ENCODE results near the gene CHI3L2. TPM values are rescaled to one million over a fixed set of nuclear protein-coding genes. Genes with fewer than 3 reads are reported as not detected.

The CHI3L2 gene
- polyA plus RNA-seq, 1 donor, result 2.4 TPM

DNA sequence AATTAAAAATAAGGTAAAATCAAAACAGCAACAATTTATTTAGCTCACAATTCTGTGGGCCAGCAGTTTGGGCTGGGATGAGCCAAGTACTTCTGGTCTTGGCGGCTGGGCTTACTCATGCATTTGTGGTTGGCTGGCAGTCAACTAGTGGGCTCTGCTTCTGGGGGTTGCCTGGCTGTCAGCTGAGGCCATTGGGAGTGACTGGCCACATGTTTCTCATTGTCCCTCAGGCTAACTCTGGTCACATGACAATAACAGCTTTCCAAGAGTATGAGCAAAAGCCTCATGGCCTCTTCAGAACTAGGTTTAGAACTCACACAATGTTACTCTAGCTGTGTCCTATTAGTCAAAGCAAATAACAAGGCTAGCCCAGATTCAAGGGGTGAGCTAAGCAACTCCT is 47.6 kb downstream of the CHI3L2 start:
- H3K27me3 ChIP-seq (ENCODE audit: control insufficient read depth, insufficient read depth, low read length), result peaks cover 22% of the 10 kb centered on the region
- peaks cover 4% of the 10 kb centered on the region for H3K9me3 ChIP-seq (ENCODE audit: control insufficient read depth, low read depth, low read length)
- no peak overlapping the region for H3K4me3 ChIP-seq (ENCODE audit: low read length)
- no peak overlapping the region for H3K27ac ChIP-seq (ENCODE audit: low read length)
- no peak for DNase-seq
- WGBS (ENCODE audit: insufficient coverage, low lambda C conversion rate), result no CpG with 5 or more reads among the region's 1 CpG
- no peaks in the 10 kb centered on the region for H3K4me1 ChIP-seq (ENCODE audit: control insufficient read depth, insufficient read depth, low read length)
- H3K36me3 ChIP-seq (ENCODE audit: control insufficient read depth, insufficient read depth, low read length), result no peaks in the 10 kb centered on the region

DNA sequence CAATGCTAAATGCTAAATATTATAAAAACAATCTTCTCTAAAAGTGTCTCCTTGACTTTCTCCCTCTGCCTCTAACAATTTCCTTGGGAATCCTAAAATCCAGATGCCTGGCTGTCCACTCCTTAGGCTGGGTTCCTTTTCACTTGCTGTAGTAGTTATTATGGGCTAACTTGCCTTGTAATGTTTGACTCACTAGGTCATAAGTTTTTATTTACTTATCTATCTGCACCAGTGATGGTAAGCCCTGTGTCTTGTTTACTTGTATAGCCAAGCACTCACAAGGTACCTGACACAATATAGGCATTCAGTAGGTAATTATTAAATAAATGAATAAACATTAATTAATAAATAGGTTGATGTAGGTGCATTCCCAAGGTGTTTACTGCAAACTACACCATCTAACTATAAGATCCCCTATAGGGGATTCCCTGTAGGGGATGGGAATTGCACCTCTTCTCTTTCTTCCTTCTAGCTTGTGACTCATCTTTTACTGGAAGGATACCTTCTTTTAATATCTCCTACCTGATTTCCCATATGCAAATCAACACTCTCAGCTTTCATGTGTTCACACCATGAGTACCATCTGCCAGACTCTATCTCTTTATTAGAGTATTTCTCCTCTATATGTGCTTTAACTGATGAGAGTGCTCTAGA is 48.4 kb downstream of the CHI3L2 start:
- H3K4me3 ChIP-seq (ENCODE audit: low read length), result no peak overlapping the region
- DNase-seq, result no peak
- H3K27me3 ChIP-seq (ENCODE audit: control insufficient read depth, insufficient read depth, low read length), result peaks cover 14% of the 10 kb centered on the region
- H3K36me3 ChIP-seq (ENCODE audit: control insufficient read depth, insufficient read depth, low read length), result no peaks in the 10 kb centered on the region
- no peak overlapping the region for H3K27ac ChIP-seq (ENCODE audit: low read length)
- no peaks in the 10 kb centered on the region for H3K9me3 ChIP-seq (ENCODE audit: control insufficient read depth, low read depth, low read length)
- no peaks in the 10 kb centered on the region for H3K4me1 ChIP-seq (ENCODE audit: control insufficient read depth, insufficient read depth, low read length)

DNA sequence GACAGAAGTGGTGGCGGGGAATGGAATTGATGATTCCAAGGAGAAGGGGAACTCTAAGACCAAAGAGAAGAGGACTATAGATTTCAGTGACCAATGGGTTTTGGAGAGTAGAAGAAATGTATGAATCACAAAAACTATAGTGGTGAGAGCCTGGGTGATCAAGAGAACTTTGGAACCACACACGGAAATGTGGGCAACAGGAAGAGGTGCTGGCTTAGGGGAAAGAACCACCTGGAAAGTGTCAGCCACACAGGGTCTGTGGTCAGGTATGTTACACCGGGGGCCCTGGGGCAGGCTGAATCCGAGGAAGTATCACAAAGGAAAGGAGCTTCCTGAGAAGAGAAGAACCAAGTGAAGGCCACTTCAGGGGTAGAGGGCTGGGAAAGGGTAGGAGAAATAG is 51.6 kb downstream of the CHI3L2 start:
- DNase-seq, result no peak
- H3K4me3 ChIP-seq (ENCODE audit: low read length), result no peak overlapping the region
- H3K27ac ChIP-seq (ENCODE audit: low read length), result no peak overlapping the region
- H3K4me1 ChIP-seq (ENCODE audit: control insufficient read depth, insufficient read depth, low read length), result no peaks in the 10 kb centered on the region
- no peaks in the 10 kb centered on the region for H3K9me3 ChIP-seq (ENCODE audit: control insufficient read depth, low read depth, low read length)
- no peaks in the 10 kb centered on the region for H3K27me3 ChIP-seq (ENCODE audit: control insufficient read depth, insufficient read depth, low read length)
- WGBS (ENCODE audit: insufficient coverage, low lambda C conversion rate), result no CpG with 5 or more reads among the region's 4 CpGs
- no peaks in the 10 kb centered on the region for H3K36me3 ChIP-seq (ENCODE audit: control insufficient read depth, insufficient read depth, low read length)

DNA sequence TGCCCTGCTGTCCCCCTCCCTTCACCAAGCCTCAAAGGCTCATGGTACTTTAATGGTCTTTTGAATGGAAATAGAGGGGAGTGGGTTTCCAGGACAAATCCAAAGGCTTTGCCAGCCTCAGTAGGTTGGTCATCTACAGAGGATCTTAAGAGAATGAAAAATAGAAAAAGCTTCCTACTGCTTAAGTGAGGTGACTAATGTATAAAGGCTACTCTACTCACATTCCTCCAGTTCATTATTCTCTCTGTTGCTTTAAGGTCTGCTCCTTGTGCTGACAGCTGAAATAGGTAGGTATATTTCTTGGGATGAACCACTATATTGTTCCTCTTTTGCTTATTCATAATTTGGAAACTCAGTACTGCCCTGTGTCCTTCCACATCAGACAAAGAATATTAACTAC is 52.8 kb downstream of the CHI3L2 start:
- no peak overlapping the region for H3K4me3 ChIP-seq (ENCODE audit: low read length)
- H3K27ac ChIP-seq (ENCODE audit: low read length), result no peak overlapping the region
- H3K27me3 ChIP-seq (ENCODE audit: control insufficient read depth, insufficient read depth, low read length), result no peaks in the 10 kb centered on the region
- H3K4me1 ChIP-seq (ENCODE audit: control insufficient read depth, insufficient read depth, low read length), result no peaks in the 10 kb centered on the region
- H3K9me3 ChIP-seq (ENCODE audit: control insufficient read depth, low read depth, low read length), result no peaks in the 10 kb centered on the region
- no peaks in the 10 kb centered on the region for H3K36me3 ChIP-seq (ENCODE audit: control insufficient read depth, insufficient read depth, low read length)
- DNase-seq, result no peak

DNA sequence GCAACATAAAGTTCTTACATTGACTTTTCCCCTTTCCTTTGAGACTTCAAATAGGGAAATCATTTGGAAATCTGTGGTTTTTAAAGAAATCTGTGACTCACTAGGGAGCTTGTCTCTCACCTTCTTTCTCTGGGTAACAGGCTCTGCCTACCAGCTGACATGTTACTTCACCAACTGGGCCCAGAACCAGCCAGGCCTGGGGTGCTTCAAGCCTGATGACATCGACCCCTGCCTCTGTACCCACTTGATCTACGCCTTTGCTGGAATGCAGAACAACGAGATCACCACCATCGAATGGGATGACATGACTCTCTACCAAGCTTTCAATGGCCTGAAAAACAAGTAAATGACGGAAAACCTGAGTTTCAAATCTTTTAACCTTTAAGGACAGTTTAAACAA is 53.9 kb downstream of the CHI3L2 start:
- Histone ChIP-seq H3K4me3 (ENCODE audit: low read length) (no peak overlapping the region), H3K27me3 (ENCODE audit: control insufficient read depth, insufficient read depth, low read length) (no peaks in the 10 kb centered on the region), H3K9me3 (ENCODE audit: control insufficient read depth, low read depth, low read length) (no peaks in the 10 kb centered on the region), H3K4me1 (ENCODE audit: control insufficient read depth, insufficient read depth, low read length) (no peaks in the 10 kb centered on the region), H3K27ac (ENCODE audit: low read length) (no peak overlapping the region), H3K36me3 (ENCODE audit: control insufficient read depth, insufficient read depth, low read length) (no peaks in the 10 kb centered on the region)
- no CpG with 5 or more reads among the region's 5 CpGs for WGBS (ENCODE audit: insufficient coverage, low lambda C conversion rate)
- no peak for DNase-seq

DNA sequence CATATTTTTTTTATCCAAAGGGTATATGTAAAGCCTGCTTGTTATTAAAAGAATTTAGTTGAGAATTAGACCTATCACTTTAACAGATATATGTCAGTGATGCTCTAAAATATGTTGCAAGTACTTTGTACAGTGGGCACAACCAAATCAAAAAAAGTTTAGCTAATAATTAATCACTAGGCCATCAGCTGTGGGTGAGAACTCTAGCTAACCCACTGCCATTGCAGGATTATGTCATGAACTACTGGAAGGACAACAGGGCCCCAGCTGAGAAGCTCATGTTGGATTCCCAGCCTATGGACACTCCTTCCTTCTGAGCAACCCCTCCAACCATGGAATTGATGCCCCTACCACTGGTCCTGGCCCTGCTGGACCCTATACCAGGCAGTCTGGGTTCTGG is 56.3 kb downstream of the CHI3L2 start:
- peak in 1 of 2 donors; percentile 4 for DNase-seq
- Histone ChIP-seq H3K36me3 (ENCODE audit: control insufficient read depth, insufficient read depth, low read length) (no peaks in the 10 kb centered on the region), H3K27me3 (ENCODE audit: control insufficient read depth, insufficient read depth, low read length) (peaks cover 3% of the 10 kb centered on the region), H3K27ac (ENCODE audit: low read length) (no peak overlapping the region), H3K4me3 (ENCODE audit: low read length) (no peak overlapping the region), H3K9me3 (ENCODE audit: control insufficient read depth, low read depth, low read length) (no peaks in the 10 kb centered on the region), H3K4me1 (ENCODE audit: control insufficient read depth, insufficient read depth, low read length) (no peaks in the 10 kb centered on the region)

DNA sequence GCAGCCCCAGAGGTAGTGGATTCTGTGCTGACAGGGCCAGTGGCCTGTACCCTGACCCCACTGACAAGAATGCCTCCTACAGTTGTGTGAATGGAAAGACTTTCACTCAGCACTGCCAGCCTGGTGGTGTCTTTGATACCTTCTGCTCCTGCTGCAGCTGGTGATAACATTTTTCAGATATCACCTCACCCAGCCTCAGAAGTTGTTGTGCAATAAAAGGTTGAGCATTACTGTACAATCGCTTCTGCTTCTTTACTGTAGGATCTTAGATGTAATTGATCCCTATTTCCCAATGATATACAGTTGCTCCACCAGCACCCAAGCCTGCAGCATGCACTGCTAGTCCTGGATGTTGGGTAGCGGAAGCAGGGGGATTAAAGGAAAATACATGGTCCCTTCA is 58.4 kb downstream of the CHI3L2 start:
- peaks cover 3% of the 10 kb centered on the region for H3K27me3 ChIP-seq (ENCODE audit: control insufficient read depth, insufficient read depth, low read length)
- H3K4me3 ChIP-seq (ENCODE audit: low read length), result no peak overlapping the region
- H3K27ac ChIP-seq (ENCODE audit: low read length), result no peak overlapping the region
- no peaks in the 10 kb centered on the region for H3K36me3 ChIP-seq (ENCODE audit: control insufficient read depth, insufficient read depth, low read length)
- peak; percentile 6 to 36 for DNase-seq
- no CpG with 5 or more reads among the region's 2 CpGs for WGBS (ENCODE audit: insufficient coverage, low lambda C conversion rate)
- H3K4me1 ChIP-seq (ENCODE audit: control insufficient read depth, insufficient read depth, low read length), result no peaks in the 10 kb centered on the region
- no peaks in the 10 kb centered on the region for H3K9me3 ChIP-seq (ENCODE audit: control insufficient read depth, low read depth, low read length)

DNA sequence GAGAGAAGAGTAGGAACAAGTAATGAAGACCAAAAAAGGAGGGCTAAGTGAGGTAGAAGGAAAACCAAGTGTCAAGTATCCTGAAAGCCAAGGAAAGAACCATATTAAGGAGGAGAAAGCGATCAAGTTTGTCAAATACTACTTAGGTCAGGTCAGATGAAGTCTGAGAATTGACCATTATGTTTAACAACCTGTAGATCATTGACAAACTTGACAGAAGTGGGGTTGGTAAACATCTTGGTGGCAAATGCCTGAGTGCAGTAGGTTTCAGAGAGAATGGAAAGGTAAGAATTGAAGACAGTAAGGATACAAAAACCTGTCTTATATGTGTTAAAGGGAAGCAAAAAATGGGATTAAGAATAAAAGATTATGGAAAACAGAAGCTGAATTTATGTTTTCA is 59.4 kb downstream of the CHI3L2 start:
- DNase-seq, result no peak
- no peaks in the 10 kb centered on the region for H3K4me1 ChIP-seq (ENCODE audit: control insufficient read depth, insufficient read depth, low read length)
- H3K9me3 ChIP-seq (ENCODE audit: control insufficient read depth, low read depth, low read length), result no peaks in the 10 kb centered on the region
- H3K36me3 ChIP-seq (ENCODE audit: control insufficient read depth, insufficient read depth, low read length), result no peaks in the 10 kb centered on the region
- no peak overlapping the region for H3K27ac ChIP-seq (ENCODE audit: low read length)
- H3K4me3 ChIP-seq (ENCODE audit: low read length), result no peak overlapping the region
- 0% methylated on average over 1 of the region's 1 CpG for WGBS (ENCODE audit: insufficient coverage, low lambda C conversion rate)
- H3K27me3 ChIP-seq (ENCODE audit: control insufficient read depth, insufficient read depth, low read length), result peaks cover 3% of the 10 kb centered on the region

DNA sequence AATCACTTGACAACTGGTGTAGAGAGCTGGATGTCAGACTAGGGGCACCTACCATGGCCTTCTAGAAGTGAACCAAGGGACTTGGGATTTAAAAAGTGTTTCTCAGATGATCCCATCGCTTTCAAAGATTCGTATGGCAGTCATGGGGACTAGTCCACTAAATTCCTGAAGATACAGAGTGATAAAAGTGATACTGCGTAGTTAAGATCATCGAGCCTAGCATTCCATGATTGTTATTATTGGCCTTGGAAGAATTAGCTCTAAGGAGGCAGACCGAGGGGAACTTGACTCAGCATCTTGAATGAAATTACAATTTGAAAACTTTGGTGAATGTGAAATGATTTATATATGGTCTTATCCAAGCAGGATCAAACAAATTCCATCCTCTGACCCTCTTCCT is 61.9 kb downstream of the CHI3L2 start:
- no peaks in the 10 kb centered on the region for H3K9me3 ChIP-seq (ENCODE audit: control insufficient read depth, low read depth, low read length)
- peaks cover 3% of the 10 kb centered on the region for H3K27me3 ChIP-seq (ENCODE audit: control insufficient read depth, insufficient read depth, low read length)
- H3K36me3 ChIP-seq (ENCODE audit: control insufficient read depth, insufficient read depth, low read length), result no peaks in the 10 kb centered on the region
- H3K4me3 ChIP-seq (ENCODE audit: low read length), result no peak overlapping the region
- DNase-seq, result no peak
- H3K27ac ChIP-seq (ENCODE audit: low read length), result no peak overlapping the region
- H3K4me1 ChIP-seq (ENCODE audit: control insufficient read depth, insufficient read depth, low read length), result no peaks in the 10 kb centered on the region
- WGBS (ENCODE audit: insufficient coverage, low lambda C conversion rate), result 0% methylated on average over 1 of the region's 5 CpGs

DNA sequence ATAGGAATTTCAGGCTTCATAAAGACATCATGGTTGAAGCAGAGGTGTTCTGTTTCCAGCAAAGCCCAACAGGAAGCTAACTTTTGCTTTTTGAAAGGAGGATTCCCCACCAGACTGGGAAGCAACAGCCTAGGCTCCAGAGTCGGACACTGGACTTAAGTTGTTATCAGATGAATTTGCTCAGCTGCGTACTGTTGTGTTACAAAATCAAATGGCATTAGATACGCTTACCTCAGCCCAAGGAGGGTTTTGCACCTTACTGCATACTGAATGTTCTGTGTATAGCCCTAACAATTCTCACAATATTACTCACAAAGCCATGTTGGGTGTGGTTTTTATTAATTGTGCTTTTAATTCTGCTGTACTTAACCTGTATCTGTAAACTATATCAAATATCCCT is 62.6 kb downstream of the CHI3L2 start:
- no peak for DNase-seq
- peaks cover 3% of the 10 kb centered on the region for H3K27me3 ChIP-seq (ENCODE audit: control insufficient read depth, insufficient read depth, low read length)
- no peaks in the 10 kb centered on the region for H3K4me1 ChIP-seq (ENCODE audit: control insufficient read depth, insufficient read depth, low read length)
- H3K27ac ChIP-seq (ENCODE audit: low read length), result no peak overlapping the region
- no CpG with 5 or more reads among the region's 3 CpGs for WGBS (ENCODE audit: insufficient coverage, low lambda C conversion rate)
- no peaks in the 10 kb centered on the region for H3K9me3 ChIP-seq (ENCODE audit: control insufficient read depth, low read depth, low read length)
- H3K4me3 ChIP-seq (ENCODE audit: low read length), result no peak overlapping the region
- H3K36me3 ChIP-seq (ENCODE audit: control insufficient read depth, insufficient read depth, low read length), result no peaks in the 10 kb centered on the region

DNA sequence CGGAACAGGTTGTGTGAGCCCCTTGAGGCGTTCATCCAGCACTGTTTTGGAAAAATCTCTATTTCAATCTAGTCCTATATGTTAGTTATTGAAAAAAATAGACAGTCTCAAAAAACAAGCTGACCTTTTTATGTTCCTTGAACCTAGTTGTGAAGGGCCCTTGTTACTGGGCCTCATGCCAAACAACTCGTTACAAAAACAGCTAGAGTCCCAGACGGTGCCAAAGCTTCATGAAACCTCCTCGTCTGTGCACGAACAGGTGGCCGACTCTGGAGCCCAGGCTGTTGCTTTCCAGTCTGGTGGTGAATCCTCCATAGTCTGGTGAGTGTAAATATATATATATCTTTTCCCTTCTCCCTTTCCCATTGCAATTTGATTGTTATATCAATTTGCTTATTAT is 63.1 kb downstream of the CHI3L2 start, which contains the start of gene CHIA:
CHIA (plus strand) TSS at position 222 of the 400 bp plus-strand sequence. CDS start 19,617 bp downstream, outside the sequence.
- Histone ChIP-seq H3K4me3 (ENCODE audit: low read length) (no peak within 1 kb of the TSS), H3K27me3 (ENCODE audit: control insufficient read depth, insufficient read depth, low read length) (peaks cover 3% of the 10 kb centered on the region), H3K36me3 (ENCODE audit: control insufficient read depth, insufficient read depth, low read length) (no peaks in the 10 kb centered on the region), H3K9me3 (ENCODE audit: control insufficient read depth, low read depth, low read length) (no peaks in the 10 kb centered on the region), H3K4me1 (ENCODE audit: control insufficient read depth, insufficient read depth, low read length) (no peaks in the 10 kb centered on the region), H3K27ac (ENCODE audit: low read length) (no peak within 1 kb of the TSS)
- WGBS (ENCODE audit: insufficient coverage, low lambda C conversion rate), result no CpG with 5 or more reads among the region's 7 CpGs
- no peak for DNase-seq
